Right lobe of liver (tissue), 6 donors: ENCODE data around the gene DPP10. TPM values are rescaled to one million over a fixed set of nuclear protein-coding genes. Genes with fewer than 3 reads are reported as not detected.

Experiments used
- ATAC-seq, 4 donors: fragments of 200-7000 bp; cut with Tn5 transposase; one replicate each; pipeline ENCODE4 v1.9.1; 2020; ENCODE audit warnings: mild to moderate bottlenecking in 4 of 4, moderate library complexity in 4 of 4
- DNase-seq, 3 donors: peaks; one replicate each; pipeline ENCODE4 v3.0.0-alpha.2; 2020
- H3K27ac ChIP-seq, 3 donors: fragments of 200-600 bp; one replicate each; pipeline ENCODE4 v1.8.0; 2022
- H3K27me3 ChIP-seq, 2 donors: fragments of 200-600 bp; one replicate each; pipeline ENCODE4 v1.8.0; 2022
- H3K36me3 ChIP-seq, 4 donors: fragments of 200-600 bp; sonication (generic) in 1 of 4; one replicate each; pipeline versions ENCODE4 v1.5.1 to v1.8.0; 2017 to 2022; ENCODE audit warnings: control low read depth in 1 of 4
- H3K4me1 ChIP-seq, 4 donors: fragments of 200-600 bp; sonication (generic) in 1 of 4; one replicate each; pipeline versions ENCODE4 v1.5.1 to v1.8.0; 2017 to 2022; ENCODE audit warnings: control low read depth in 1 of 4
- H3K4me3 ChIP-seq, 3 donors: fragments of 200-600 bp; one replicate each; pipeline ENCODE4 v1.8.0; 2022
- H3K9me3 ChIP-seq, 4 donors: fragments of 200-600 bp; sonication (generic) in 1 of 4; one replicate each; pipeline versions ENCODE4 v1.5.1 to v1.8.0; 2017 to 2022; ENCODE audit warnings: control low read depth in 1 of 4
- POLR2A ChIP-seq: fragments of 450-650 bp; IDR thresholded peaks from one replicate; pipeline ENCODE4 v1.6.1; 2017; ENCODE audit warnings: antibody characterized with exemption, mild to moderate bottlenecking
- WGBS: methylation state at CpG from one replicate; pipeline ENCODE4 v1.1.6; 2018; ENCODE audit warnings: low coverage, low lambda C conversion rate; ENCODE audit not compliant: insufficient coverage; ENCODE audit errors: missing lambda C conversion rate; 5-methylcytosine and 5-hydroxymethylcytosine counted together
- intact Hi-C, 2 donors: fragments of 100-400 bp; cut with DNase I; formaldehyde crosslinking; loops; one replicate each; pipeline versions ENCODE4 v1.11.2 to v1.14.1; 2022
- total RNA-seq, 6 experiments: library from RNA; depleted of rRNA in 2 of 6; stranded (reverse); fragments of >200 nt in 2 of 6; fragmentation: NEBNext Ultra II Directional in 3 of 6; extraction: Animal tissue kit (Norgen Biotek cat#: 25700) in 3 of 6; gene quantifications; one replicate each; pipeline versions ENCODE4 v1.1.0 to v1.2.4, GENCODE V29; 2016 to 2023
- TF ChIP-seq, protein P1 (sequence below), 4 donors: fragments of 200-600 bp in 3 of 4; fragments of 450-650 bp in 1 of 4; IDR thresholded peaks; one replicate each; pipeline versions ENCODE4 v1.5.1 to v1.8.0; 2016 to 2022; ENCODE audit warnings: antibody characterized with exemption in 4 of 4, mild to moderate bottlenecking in 2 of 4
- donor health status: DM: no; HTN: yes; CAD: no.
- donor health status: DM: no; HTN: no; CAD: no.
- donor health status: DM: no; HTN: no; CAD: no.
- donor health status: DM: no; HTN: yes; CAD: no.
- donor health status: DM: no; HTN: yes; CAD: no.

The DPP10 gene
- total RNA-seq, 6 experiments from 2014 or later: 0.09 to 0.19 (median 0.15) TPM; not detected in 2

DNA sequence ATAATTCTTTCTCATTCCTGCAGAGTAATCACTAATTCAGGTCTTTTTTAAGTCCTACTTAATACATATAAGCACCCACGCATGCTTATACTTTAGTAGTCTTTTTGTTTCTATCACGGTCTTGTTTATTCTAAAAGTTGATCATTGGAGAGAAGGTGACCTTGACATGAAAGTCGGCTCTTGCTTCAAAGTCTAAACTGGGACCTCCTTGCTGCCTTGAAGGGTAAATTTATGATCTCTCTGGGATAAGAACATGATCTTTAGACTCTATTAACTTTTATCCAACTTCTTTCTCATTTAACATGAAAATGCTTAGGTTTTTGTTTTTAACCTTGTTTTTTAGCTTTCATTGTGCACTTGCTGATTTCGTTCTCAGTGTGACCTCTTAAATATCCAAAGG, 792.3 kb downstream of the DPP10 start:
- ATAC-seq (no peak), DNase-seq (no peak)
- Histone ChIP-seq H3K4me1 (no peaks in the 10 kb centered on the region), H3K27me3 (no peaks in the 10 kb centered on the region), H3K27ac (no peak overlapping the region), H3K9me3 (no peaks in the 10 kb centered on the region), H3K36me3 (no peaks in the 10 kb centered on the region), H3K4me3 (no peak overlapping the region)
- WGBS: 27% methylated on average over 4 of the region's 4 CpGs
- intact Hi-C loops: no loop called here
- TF ChIP-seq POLR2A: no peak

DNA sequence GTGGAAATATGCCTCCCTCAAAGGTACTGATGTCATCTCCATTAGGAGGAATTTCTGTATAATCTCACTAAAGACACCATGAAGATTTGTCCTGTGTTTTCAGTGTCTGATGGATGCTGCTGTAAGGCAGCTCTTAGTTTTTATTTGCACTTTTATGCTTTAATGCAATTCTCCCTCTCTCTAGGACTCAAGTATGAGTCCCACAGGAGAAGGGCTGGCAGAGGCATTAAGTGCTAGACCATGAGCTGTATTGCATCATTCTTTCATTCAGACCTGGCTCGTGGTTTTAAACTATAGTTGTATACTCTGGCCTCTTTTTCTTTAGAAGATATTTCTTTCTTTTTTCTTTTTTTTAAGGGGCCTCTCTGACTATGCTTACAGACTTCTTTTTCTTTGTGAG, 805.6 kb downstream of the DPP10 start:
- DNase-seq (no peak), ATAC-seq (no peak)
- H3K27ac ChIP-seq: no peak overlapping the region
- H3K9me3 ChIP-seq: no peaks in the 10 kb centered on the region
- H3K27me3 ChIP-seq: no peaks in the 10 kb centered on the region
- H3K4me1 ChIP-seq: no peaks in the 10 kb centered on the region
- no peak overlapping the region for H3K4me3 ChIP-seq
- TF ChIP-seq POLR2A: no peak
- TF ChIP-seq, protein P1, sequence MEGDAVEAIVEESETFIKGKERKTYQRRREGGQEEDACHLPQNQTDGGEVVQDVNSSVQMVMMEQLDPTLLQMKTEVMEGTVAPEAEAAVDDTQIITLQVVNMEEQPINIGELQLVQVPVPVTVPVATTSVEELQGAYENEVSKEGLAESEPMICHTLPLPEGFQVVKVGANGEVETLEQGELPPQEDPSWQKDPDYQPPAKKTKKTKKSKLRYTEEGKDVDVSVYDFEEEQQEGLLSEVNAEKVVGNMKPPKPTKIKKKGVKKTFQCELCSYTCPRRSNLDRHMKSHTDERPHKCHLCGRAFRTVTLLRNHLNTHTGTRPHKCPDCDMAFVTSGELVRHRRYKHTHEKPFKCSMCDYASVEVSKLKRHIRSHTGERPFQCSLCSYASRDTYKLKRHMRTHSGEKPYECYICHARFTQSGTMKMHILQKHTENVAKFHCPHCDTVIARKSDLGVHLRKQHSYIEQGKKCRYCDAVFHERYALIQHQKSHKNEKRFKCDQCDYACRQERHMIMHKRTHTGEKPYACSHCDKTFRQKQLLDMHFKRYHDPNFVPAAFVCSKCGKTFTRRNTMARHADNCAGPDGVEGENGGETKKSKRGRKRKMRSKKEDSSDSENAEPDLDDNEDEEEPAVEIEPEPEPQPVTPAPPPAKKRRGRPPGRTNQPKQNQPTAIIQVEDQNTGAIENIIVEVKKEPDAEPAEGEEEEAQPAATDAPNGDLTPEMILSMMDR (IDR thresholded peaks at IDR 0.05): no peak
- intact Hi-C loops: no loop called here
- no peaks in the 10 kb centered on the region for H3K36me3 ChIP-seq
- 44% methylated on average over 1 of the region's 1 CpG for WGBS

DNA sequence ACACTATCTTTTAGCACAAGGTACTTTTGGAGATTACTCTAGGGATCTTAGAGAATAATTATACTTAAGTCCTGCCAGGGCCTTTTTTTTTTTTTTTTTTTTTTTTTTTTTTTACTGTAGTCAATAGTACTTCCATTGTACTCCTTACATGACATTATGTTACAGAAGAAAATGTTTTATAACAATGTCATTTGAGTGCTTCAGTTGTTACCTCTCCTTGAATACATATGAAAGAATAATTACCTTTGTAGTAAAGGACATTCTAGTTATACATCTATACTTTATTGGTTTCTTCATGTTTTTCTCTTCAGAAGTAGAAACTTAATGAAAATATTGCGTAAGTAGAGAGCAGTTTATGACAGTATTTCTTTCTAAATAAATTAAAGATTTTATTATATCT, 834.9 kb downstream of the DPP10 start:
- WGBS: 74% methylated on average over 1 of the region's 1 CpG
- ATAC-seq (no peak), DNase-seq (no peak)
- Histone ChIP-seq H3K36me3 (no peaks in the 10 kb centered on the region), H3K4me1 (no peaks in the 10 kb centered on the region), H3K9me3 (no peaks in the 10 kb centered on the region), H3K27me3 (no peaks in the 10 kb centered on the region), H3K27ac (no peak overlapping the region), H3K4me3 (no peak overlapping the region)
- intact Hi-C loops: no loop called here
- TF ChIP-seq POLR2A: no peak
- TF ChIP-seq, protein P1 (IDR thresholded peaks at IDR 0.05): no peak

DNA sequence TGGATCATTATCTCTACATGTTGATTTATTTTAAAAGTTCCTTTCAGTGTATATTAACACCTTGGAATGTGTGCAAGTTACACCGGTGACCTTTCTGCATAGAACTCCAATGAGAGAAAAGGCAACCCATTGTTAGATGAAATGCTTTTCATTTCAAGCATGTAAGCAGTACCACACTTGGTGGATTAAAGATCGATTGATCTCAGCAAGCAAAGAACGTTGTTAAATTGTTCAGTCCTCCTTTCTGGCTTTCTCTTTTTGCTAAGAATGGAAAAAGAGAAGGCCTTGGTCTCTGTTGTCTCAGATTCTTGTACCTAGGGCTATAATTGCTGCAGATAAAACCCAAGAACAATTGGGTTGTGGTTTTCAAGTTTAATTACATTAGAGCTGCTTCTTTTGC, 843.0 kb downstream of the DPP10 start:
- WGBS: 49% methylated on average over 3 of the region's 3 CpGs
- Histone ChIP-seq H3K36me3 (no peaks in the 10 kb centered on the region), H3K27me3 (no peaks in the 10 kb centered on the region), H3K4me1 (no peaks in the 10 kb centered on the region), H3K9me3 (no peaks in the 10 kb centered on the region), H3K27ac (no peak overlapping the region), H3K4me3 (no peak overlapping the region)
- TF ChIP-seq POLR2A: no peak
- TF ChIP-seq, protein P1 (IDR thresholded peaks at IDR 0.05): no peak
- intact Hi-C loops: no loop called here
- DNase-seq (no peak), ATAC-seq (no peak)

DNA sequence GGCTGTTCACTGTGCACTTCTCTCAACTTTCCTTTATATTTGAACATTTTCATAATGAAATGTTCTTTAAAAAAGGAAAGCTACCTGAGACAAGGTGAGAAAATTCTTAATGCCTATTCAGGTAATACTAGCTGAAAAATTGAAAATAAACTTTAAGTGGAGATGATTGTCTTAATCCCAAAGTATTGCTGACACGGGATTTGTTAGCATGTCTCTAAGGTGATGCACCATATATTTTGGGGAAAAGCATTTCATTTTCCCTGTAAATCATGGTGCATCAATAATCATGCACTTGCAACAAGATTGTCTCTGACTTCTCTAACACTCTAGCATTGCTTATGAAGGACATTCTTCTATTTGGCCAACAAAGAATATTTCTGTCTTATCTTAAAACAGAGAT, 848.0 kb downstream of the DPP10 start:
- no peaks in the 10 kb centered on the region for H3K27me3 ChIP-seq
- TF ChIP-seq, protein P1 (IDR thresholded peaks at IDR 0.05): no peak
- TF ChIP-seq POLR2A: no peak
- 44% methylated on average over 1 of the region's 1 CpG for WGBS
- no peaks in the 10 kb centered on the region for H3K36me3 ChIP-seq
- no peak for ATAC-seq
- intact Hi-C loops: no loop called here
- H3K4me1 ChIP-seq: no peaks in the 10 kb centered on the region
- no peaks in the 10 kb centered on the region for H3K9me3 ChIP-seq
- DNase-seq: no peak
- no peak overlapping the region for H3K4me3 ChIP-seq
- H3K27ac ChIP-seq: no peak overlapping the region
